ENCODE measurements around the gene LIF.
A peak's percentile ranks its signal among the peaks of the same experiment; 100 is the strongest.

The LIF gene

GRCh38 chr22:30225220-30225927, 21.2 kb downstream of the LIF start:
- TF ChIP-seq, protein P1, sequence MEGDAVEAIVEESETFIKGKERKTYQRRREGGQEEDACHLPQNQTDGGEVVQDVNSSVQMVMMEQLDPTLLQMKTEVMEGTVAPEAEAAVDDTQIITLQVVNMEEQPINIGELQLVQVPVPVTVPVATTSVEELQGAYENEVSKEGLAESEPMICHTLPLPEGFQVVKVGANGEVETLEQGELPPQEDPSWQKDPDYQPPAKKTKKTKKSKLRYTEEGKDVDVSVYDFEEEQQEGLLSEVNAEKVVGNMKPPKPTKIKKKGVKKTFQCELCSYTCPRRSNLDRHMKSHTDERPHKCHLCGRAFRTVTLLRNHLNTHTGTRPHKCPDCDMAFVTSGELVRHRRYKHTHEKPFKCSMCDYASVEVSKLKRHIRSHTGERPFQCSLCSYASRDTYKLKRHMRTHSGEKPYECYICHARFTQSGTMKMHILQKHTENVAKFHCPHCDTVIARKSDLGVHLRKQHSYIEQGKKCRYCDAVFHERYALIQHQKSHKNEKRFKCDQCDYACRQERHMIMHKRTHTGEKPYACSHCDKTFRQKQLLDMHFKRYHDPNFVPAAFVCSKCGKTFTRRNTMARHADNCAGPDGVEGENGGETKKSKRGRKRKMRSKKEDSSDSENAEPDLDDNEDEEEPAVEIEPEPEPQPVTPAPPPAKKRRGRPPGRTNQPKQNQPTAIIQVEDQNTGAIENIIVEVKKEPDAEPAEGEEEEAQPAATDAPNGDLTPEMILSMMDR (conservative IDR thresholded peaks at IDR 0.05; ENCODE audit: low read depth): no peak
- ChIA-PET POLR2A (ENCODE audit: low non-redundant PET) (no interaction called here), CTCF (interaction anchor here (0.6 kb wide), 1 partner anchor 424 kb away, joined by 3 read pairs; no protein-coding TSS in a partner anchor)
- no peak overlapping the region for H3K27ac ChIP-seq
- no peak for DNase-seq (ENCODE audit: low spot score)

- CTCF ChIA-PET: interaction anchor here (0.7 kb wide), 2 partner anchors 39 to 88 kb away, joined by 3 to 4 read pairs; no protein-coding TSS in a partner anchor
Observed at GRCh38 chr22:30224161-30224857, 22.2 kb downstream of the LIF start.

DNA sequence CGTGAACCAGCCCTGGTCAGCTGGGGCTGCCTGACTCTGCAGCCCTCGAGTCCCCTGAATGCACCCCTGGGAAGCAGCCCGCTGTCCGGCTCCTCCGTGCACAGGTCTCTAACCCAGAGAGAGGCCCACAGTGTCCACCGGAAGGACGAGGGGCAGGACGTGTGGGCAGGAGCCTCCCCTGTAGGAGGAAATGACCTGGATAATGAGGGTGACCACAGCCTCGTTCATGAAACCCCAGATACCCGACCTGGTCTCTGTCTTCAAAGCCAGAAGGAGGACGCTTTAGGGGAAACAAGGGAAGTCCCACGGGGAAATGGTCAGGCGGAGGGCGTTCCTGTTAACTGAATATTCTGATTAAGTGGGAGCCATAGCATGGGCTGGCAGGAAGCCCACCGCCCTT, 23.3 kb downstream of the LIF start:
- no peak for DNase-seq (ENCODE audit: low spot score)
- POLR2A ChIA-PET (ENCODE audit: low non-redundant PET): no interaction called here
- TF ChIP-seq, protein P1 (conservative IDR thresholded peaks at IDR 0.05; ENCODE audit: low read depth): no peak
- H3K27ac ChIP-seq: no peak overlapping the region
- CTCF ChIA-PET: interaction anchor here (0.5 to 0.6 kb wide), 2 partner anchors 126 to 618 kb away, joined by 3 read pairs; no protein-coding TSS in a partner anchor

More at GRCh38 chr22:30224161-30224857, 22.2 kb downstream of the LIF start:
- TF ChIP-seq, protein P1 (conservative IDR thresholded peaks at IDR 0.05; ENCODE audit: low read depth): no peak
- H3K27ac ChIP-seq: 0 out of 2 replicates have a peak overlapping the region, but pooled peaks have one; percentile 5
- DNase-seq (ENCODE audit: low spot score): no peak
- POLR2A ChIA-PET (ENCODE audit: low non-redundant PET): no interaction called here

GRCh38 chr22:30222321-30222720, 24.2 kb downstream of the LIF start:
- DNase-seq (ENCODE audit: low spot score): no peak
- TF ChIP-seq, protein P1 (conservative IDR thresholded peaks at IDR 0.05; ENCODE audit: low read depth): no peak
- H3K27ac ChIP-seq: no peak overlapping the region
- ChIA-PET CTCF (no interaction called here), POLR2A (ENCODE audit: low non-redundant PET) (no interaction called here)

- no peak for DNase-seq (ENCODE audit: low spot score)
- H3K27ac ChIP-seq: no peak overlapping the region
- ChIA-PET POLR2A (ENCODE audit: low non-redundant PET) (no interaction called here), CTCF (no interaction called here)
- TF ChIP-seq, protein P1 (conservative IDR thresholded peaks at IDR 0.05; ENCODE audit: low read depth): no peak
Observed at GRCh38 chr22:30221121-30221992, 25.2 kb downstream of the LIF start.
